Upper lobe of left lung (tissue), 6 donors: ENCODE results near the gene ZNF764. TPM values are rescaled to one million over a fixed set of nuclear protein-coding genes. Genes with fewer than 3 reads are reported as not detected.

Source experiments
- ATAC-seq, 2 donors: fragments of 200-7000 bp; cut with Tn5 transposase; one replicate each; pipeline ENCODE4 v1.9.1; 2022; ENCODE audit warnings: mild to moderate bottlenecking in 2 of 2, moderate library complexity in 2 of 2; ENCODE audit not compliant: low FRiP score in 2 of 2
- DNase-seq, 2 donors: peaks; one replicate each; pipeline ENCODE4 v3.0.0-alpha.2; 2019 to 2020
- H3K27ac ChIP-seq, 4 donors: fragments of 200-600 bp; sonication (generic); one replicate each; pipeline ENCODE4 v1.5.1; 2016 to 2019
- H3K27me3 ChIP-seq, 4 donors: fragments of 200-600 bp; sonication (generic); one replicate each; pipeline ENCODE4 v1.5.1; 2017 to 2019
- H3K36me3 ChIP-seq, 4 donors: fragments of 200-600 bp; sonication (generic); one replicate each; pipeline ENCODE4 v1.5.1; 2016 to 2019
- H3K4me1 ChIP-seq, 4 donors: fragments of 200-600 bp; sonication (generic); one replicate each; pipeline ENCODE4 v1.5.1; 2018 to 2019
- H3K4me3 ChIP-seq, 4 donors: fragments of 200-600 bp; sonication (generic); one replicate each; pipeline ENCODE4 v1.5.1; 2017 to 2019; ENCODE audit warnings: mild to moderate bottlenecking in 2 of 4, moderate library complexity in 1 of 4
- H3K9me3 ChIP-seq, 4 donors: fragments of 200-600 bp; sonication (generic); one replicate each; pipeline ENCODE4 v1.5.1; 2018 to 2019
- EP300 ChIP-seq, 4 donors: sonication (generic); formaldehyde crosslinking; IDR thresholded peaks; one replicate each; pipeline ENCODE4 v1.5.1; 2017; ENCODE audit warnings: antibody characterized with exemption in 4 of 4, control low read depth in 2 of 4
- POLR2A ChIP-seq, 4 donors: fragments of 450-650 bp; IDR thresholded peaks; one replicate each; pipeline ENCODE4 v1.5.1; 2016 to 2017; ENCODE audit warnings: antibody characterized with exemption in 4 of 4, mild to moderate bottlenecking in 2 of 4
- POLR2AphosphoS5 ChIP-seq, 2 donors: sonication (generic); formaldehyde crosslinking; IDR thresholded peaks; one replicate each; pipeline ENCODE4 v1.5.1; 2017; ENCODE audit warnings: antibody characterized with exemption in 2 of 2
- WGBS, 2 donors: methylation state at CpG; one replicate each; pipeline ENCODE4 v1.1.5; 2017 to 2018; 5-methylcytosine and 5-hydroxymethylcytosine counted together
- total RNA-seq, 6 donors: library from RNA; depleted of rRNA in 4 of 6; stranded (reverse); fragments of >200 nt in 4 of 6; gene quantifications; one replicate each; pipeline versions ENCODE4 v1.1.0 to v1.2.1, GENCODE V29; 2016 to 2021
- TF ChIP-seq, protein P1 (sequence below), 6 experiments: fragments of 450-650 bp in 4 of 6; fragments of 200-600 bp in 2 of 6; sonication (generic) in 2 of 6; IDR thresholded peaks; one replicate each; pipeline ENCODE4 v1.5.1; 2016 to 2019; ENCODE audit warnings: antibody characterized with exemption in 6 of 6
- donor health status: DM: no; HTN: no; CAD: no; lungs with moderate emphysema.
- donor health status: DM: no; HTN: yes; CAD: no; lungs with severe emphysema.

ZNF764 gene
- total RNA-seq, 6 donors from 2014 or later = 7.6 to 18.9 (median 10.6) TPM

GRCh38 chr16:30530163-30531037, 27.8 kb downstream of the ZNF764 start:
- no peaks in the 10 kb centered on the region for H3K9me3 ChIP-seq
- ATAC-seq (no peak), DNase-seq (no peak)
- H3K27me3 ChIP-seq = no peaks in the 10 kb centered on the region
- peak overlapping the region in 2 of 4 donors; percentile 4 to 26 for H3K27ac ChIP-seq
- H3K4me1 ChIP-seq = peaks cover 21 to 54% (median 35%) of the 10 kb centered on the region in 4 donors
- H3K36me3 ChIP-seq = peaks cover 0 to 28% (median 14%) of the 10 kb centered on the region in 4 donors
- TF ChIP-seq, protein P1, sequence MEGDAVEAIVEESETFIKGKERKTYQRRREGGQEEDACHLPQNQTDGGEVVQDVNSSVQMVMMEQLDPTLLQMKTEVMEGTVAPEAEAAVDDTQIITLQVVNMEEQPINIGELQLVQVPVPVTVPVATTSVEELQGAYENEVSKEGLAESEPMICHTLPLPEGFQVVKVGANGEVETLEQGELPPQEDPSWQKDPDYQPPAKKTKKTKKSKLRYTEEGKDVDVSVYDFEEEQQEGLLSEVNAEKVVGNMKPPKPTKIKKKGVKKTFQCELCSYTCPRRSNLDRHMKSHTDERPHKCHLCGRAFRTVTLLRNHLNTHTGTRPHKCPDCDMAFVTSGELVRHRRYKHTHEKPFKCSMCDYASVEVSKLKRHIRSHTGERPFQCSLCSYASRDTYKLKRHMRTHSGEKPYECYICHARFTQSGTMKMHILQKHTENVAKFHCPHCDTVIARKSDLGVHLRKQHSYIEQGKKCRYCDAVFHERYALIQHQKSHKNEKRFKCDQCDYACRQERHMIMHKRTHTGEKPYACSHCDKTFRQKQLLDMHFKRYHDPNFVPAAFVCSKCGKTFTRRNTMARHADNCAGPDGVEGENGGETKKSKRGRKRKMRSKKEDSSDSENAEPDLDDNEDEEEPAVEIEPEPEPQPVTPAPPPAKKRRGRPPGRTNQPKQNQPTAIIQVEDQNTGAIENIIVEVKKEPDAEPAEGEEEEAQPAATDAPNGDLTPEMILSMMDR (IDR thresholded peaks at IDR 0.05) = no peak
- TF ChIP-seq POLR2A (IDR thresholded peaks at IDR 0.05) (no peak), EP300 (IDR thresholded peaks at IDR 0.05) (no peak), POLR2AphosphoS5 (IDR thresholded peaks at IDR 0.05) (no peak)
- H3K4me3 ChIP-seq = no peak overlapping the region
- WGBS, 2 donors = 73 to 82% methylated on average over 12 to 13 of the region's 13 CpGs

DNA sequence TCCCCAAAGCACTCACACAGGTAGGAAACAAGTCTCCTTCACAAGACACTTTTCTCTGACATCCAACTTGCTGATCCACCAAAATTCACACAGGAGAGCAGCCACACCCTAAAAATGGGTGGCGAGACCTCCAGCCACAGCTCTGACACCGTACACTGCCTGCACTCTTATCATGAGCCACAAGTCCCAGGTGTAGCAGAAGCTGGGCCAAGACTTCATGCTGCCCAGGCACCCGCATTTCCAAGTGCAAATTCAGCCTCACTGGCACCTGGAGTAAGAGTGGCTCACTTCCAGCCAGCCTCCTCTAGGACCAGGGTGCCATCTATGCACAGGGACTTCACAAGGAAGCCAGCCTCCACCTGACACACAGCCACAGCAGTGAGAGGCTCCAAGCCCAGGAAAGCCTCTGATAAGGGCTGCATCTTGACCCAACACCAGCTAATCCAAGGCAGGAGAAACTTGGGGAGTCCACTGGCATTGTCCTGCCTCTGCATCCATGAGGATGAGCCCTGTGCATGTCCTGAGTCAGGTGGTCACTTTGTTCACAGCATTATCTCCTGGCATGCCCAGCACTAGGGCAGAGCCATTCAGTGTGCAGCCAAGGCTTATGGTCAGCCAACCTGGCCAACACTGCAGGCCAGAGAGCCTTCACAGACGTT, 29.2 kb downstream of the ZNF764 start:
- Histone ChIP-seq H3K36me3 (peaks cover 0 to 40% (median 22%) of the 10 kb centered on the region in 4 donors), H3K9me3 (no peaks in the 10 kb centered on the region), H3K27me3 (no peaks in the 10 kb centered on the region), H3K4me1 (peaks cover 20 to 61% (median 34%) of the 10 kb centered on the region in 4 donors), H3K4me3 (no peak overlapping the region), H3K27ac (peak overlapping the region in 3 of 4 donors; percentile 96 to 98 (median 97))
- DNase-seq = no peak
- TF ChIP-seq POLR2AphosphoS5 (IDR thresholded peaks at IDR 0.05) (no peak), POLR2A (IDR thresholded peaks at IDR 0.05) (peak in 1 of 4 donors; percentile 32)
- WGBS, 2 donors = 50 to 85% methylated on average over 1 to 4 of the region's 4 CpGs
- ATAC-seq = no peak

DNA sequence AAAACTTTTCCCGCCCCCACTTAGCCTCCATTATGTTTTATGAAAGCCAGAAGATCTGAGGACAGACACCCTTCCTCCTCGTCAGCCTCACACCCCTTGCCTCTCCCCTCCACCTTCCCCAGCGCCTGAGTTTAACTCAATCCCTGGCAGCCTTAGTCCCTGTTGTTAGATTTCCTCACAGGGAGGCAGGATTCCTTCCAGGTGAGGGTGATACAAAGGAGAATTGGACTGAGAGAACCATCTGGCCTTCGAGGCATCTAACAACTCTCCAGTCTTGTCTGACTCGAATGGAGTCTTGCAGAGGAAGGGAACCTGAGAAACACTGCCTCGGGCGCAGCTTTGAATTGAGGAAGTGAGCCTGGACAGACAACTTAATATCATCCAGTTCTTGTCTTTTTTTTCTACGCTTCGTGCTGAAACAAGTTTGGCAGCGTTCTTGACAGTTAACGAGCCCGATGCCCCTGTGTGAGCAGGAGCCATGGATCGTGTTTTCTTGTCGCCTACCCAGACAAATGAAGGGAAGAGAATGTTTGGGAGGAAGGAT, 30.5 kb downstream of the ZNF764 start:
- peak in 1 of 2 donors; percentile 55 for DNase-seq
- Histone ChIP-seq H3K36me3 (peaks cover 0 to 36% (median 19%) of the 10 kb centered on the region in 4 donors), H3K4me3 (peak overlapping the region in 3 of 4 donors; percentile 77 to 93 (median 92)), H3K4me1 (peaks cover 11 to 49% (median 23%) of the 10 kb centered on the region in 4 donors), H3K27me3 (no peaks in the 10 kb centered on the region), H3K9me3 (no peaks in the 10 kb centered on the region), H3K27ac (peak overlapping the region; percentile 96 to 99 (median 98))
- 11 to 12% methylated on average over 12 to 14 of the region's 14 CpGs for WGBS, 2 donors
- TF ChIP-seq, protein P1 (IDR thresholded peaks at IDR 0.05) = no peak
- TF ChIP-seq POLR2A (IDR thresholded peaks at IDR 0.05) (no peak), POLR2AphosphoS5 (IDR thresholded peaks at IDR 0.05) (no peak), EP300 (IDR thresholded peaks at IDR 0.05) (no peak)
- no peak for ATAC-seq

DNA sequence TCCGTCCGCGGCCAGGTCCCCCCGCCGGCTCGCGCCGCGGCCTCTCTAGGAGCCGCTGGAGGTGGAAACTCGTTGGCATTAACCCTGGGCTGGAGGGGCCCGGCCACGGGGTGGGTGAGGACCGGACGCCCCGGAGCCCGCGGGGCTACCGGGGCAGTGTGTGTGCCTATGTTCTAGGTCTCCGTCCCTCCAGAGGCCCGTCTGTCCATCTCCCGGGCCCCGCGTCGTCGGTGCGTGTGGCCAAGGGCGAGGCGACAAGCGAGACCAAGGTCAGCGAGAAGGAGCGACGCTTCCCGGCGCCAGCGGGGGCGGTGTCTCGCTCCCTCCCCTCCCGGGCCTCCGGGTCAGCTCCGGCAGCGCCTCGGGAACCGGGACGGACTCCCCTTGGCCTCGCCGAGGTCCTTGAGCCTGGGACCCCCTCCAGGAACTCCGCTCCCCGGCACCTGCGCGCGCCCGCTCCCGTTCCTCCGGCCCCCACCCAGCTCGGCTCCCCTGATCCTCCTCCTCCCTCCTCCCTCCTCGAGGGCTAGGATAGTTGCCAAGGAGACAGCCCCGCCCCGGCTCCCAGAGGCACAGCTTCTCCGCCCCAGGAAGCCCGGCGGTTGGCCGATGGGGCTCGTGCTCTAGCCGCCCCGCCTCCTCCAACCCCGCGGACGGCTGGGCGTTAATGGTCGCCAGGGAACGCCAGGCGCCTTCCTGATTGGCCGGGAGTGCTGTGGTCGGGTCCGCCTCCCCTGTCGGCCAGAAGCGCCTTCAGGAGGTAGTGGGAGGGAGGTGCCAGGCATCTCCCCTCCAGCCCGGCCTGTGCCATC, 31.1 kb downstream of the ZNF764 start:
- DNase-seq = peak; percentile 97 to 99
- 0 to 1% methylated on average over 9 to 36 of the region's 79 CpGs for WGBS, 2 donors

More for the DNA sequence above, 31.1 kb downstream of the ZNF764 start:
- Histone ChIP-seq H3K36me3 (peaks cover 0 to 29% (median 12%) of the 10 kb centered on the region in 4 donors), H3K27me3 (no peaks in the 10 kb centered on the region), H3K9me3 (no peaks in the 10 kb centered on the region), H3K27ac (peak overlapping the region; percentile 96 to 99 (median 98)), H3K4me3 (peak overlapping the region; percentile 54 to 93 (median 84)), H3K4me1 (peaks cover 11 to 45% (median 23%) of the 10 kb centered on the region in 4 donors)
- peak; percentile 96 to 97 for ATAC-seq
- TF ChIP-seq POLR2AphosphoS5 (IDR thresholded peaks at IDR 0.05) (peak; percentile 66 to 81), POLR2A (IDR thresholded peaks at IDR 0.05) (peak in 3 of 4 donors; percentile 68 to 87 (median 76)), EP300 (IDR thresholded peaks at IDR 0.05) (no peak)
- TF ChIP-seq, protein P1 (IDR thresholded peaks at IDR 0.05) = peak; percentile 20 to 70 (median 56)
